NCI-H2171 (cell line): ENCODE results near the gene TCP10L.
"Not testable (repeated sequence)": the region's sequence is repeated elsewhere in the genome, so short reads cannot be mapped to it uniquely, and the experiment has no call there.

Experiments
- DNase-seq: peaks from one replicate; lab custom pipeline; 2025; lab: John Stamatoyannopoulos, UW

Gene TCP10L

GRCh38 chr21:32554832-32555638 is 30.3 kb downstream of the TCP10L start:
- DNase-seq = no peak

GRCh38 chr21:32549886-32550285 is 35.4 kb downstream of the TCP10L start:
- no peak for DNase-seq

- no peak for DNase-seq
Measured at GRCh38 chr21:32549440-32549839, 35.9 kb downstream of the TCP10L start.

GRCh38 chr21:32548978-32549377 is 36.3 kb downstream of the TCP10L start:
- DNase-seq = no peak

- no peak for DNase-seq
Measured at GRCh38 chr21:32547018-32547417, 38.3 kb downstream of the TCP10L start.

- no peak for DNase-seq
Measured at GRCh38 chr21:32545948-32546441, 39.3 kb downstream of the TCP10L start.

GRCh38 chr21:32544697-32545096 is 40.6 kb downstream of the TCP10L start:
- DNase-seq = no peak

GRCh38 chr21:32543975-32544374 is 41.3 kb downstream of the TCP10L start:
- DNase-seq = no peak

GRCh38 chr21:32543056-32543455 is 42.3 kb downstream of the TCP10L start:
- DNase-seq = not testable (repeated sequence)

GRCh38 chr21:32539378-32539777 is 45.9 kb downstream of the TCP10L start:
- DNase-seq = no peak

GRCh38 chr21:32538147-32538792 is 47.1 kb downstream of the TCP10L start:
- DNase-seq = no peak

GRCh38 chr21:32537569-32537881 is 47.8 kb downstream of the TCP10L start:
- DNase-seq = no peak

- no peak for DNase-seq
Measured at GRCh38 chr21:32535612-32536011, 49.7 kb downstream of the TCP10L start.

- DNase-seq = no peak
Measured at GRCh38 chr21:32534113-32534512, 51.2 kb downstream of the TCP10L start.

GRCh38 chr21:32533611-32534010 is 51.7 kb downstream of the TCP10L start:
- DNase-seq = no peak

GRCh38 chr21:32533053-32533452 is 52.3 kb downstream of the TCP10L start:
- no peak for DNase-seq

- DNase-seq = no peak
Measured at GRCh38 chr21:32532636-32533035, 52.7 kb downstream of the TCP10L start.

GRCh38 chr21:32531561-32531960 is 53.8 kb downstream of the TCP10L start:
- not testable (repeated sequence) for DNase-seq

- not testable (repeated sequence) for DNase-seq
Measured at GRCh38 chr21:32530809-32531208, 54.5 kb downstream of the TCP10L start.

- DNase-seq = no peak
Measured at GRCh38 chr21:32529679-32530078, 55.6 kb downstream of the TCP10L start.

GRCh38 chr21:32525282-32525681 is 60.0 kb downstream of the TCP10L start:
- no peak for DNase-seq

GRCh38 chr21:32523988-32524719 is 61.2 kb downstream of the TCP10L start:
- no peak for DNase-seq
